Kasumi-1 (cell line): ENCODE measurements around the gene SLC12A6.
A peak's percentile ranks its signal among the peaks of the same experiment; 100 is the strongest.

Experiments
- DNase-seq, 2 experiments: peaks; one replicate each; lab custom pipeline; 2025; lab: John Stamatoyannopoulos, UW

SLC12A6 gene

GRCh38 chr15:34330279-34330678, 7.3 kb downstream of the SLC12A6 start:
- DNase-seq = no peak

DNA sequence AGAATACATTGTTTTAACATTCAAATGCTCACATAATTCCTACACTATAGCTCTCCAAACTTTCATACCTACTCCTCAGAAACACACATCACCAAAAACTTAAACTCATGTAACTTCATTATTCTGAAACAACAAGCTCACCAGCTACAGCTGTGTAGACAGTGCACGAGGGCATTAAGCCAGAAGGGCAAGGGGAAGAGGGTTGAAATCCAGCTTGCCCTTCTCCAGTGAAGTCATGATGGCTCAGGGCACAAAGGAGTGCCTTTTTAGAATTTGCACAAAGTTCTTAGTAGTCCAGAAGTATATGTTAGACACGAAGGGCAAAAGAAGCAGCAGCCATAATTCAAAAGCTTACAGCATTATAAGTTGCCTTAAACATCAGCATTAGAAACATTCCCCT, 8.6 kb downstream of the SLC12A6 start:
- no peak for DNase-seq

DNA sequence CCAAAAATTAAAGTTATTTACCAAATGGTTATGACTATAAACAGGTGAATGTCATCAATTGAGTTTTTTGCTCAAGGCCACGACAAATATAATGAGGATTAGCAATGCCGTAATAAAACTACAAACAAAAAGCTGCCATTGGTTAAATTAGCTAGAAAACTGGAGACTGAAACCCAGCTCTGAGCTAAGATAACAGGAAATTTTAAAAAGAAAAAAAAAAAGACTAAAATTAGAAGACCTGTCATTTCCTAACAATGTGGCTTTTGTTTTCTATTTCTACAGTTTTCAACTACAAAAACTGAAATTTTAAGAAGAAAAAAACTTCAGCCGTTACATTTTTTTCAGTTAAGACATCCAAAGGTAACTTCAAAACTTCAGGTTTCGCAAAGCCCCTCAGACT, 9.7 kb downstream of the SLC12A6 start:
- DNase-seq = no peak

DNA sequence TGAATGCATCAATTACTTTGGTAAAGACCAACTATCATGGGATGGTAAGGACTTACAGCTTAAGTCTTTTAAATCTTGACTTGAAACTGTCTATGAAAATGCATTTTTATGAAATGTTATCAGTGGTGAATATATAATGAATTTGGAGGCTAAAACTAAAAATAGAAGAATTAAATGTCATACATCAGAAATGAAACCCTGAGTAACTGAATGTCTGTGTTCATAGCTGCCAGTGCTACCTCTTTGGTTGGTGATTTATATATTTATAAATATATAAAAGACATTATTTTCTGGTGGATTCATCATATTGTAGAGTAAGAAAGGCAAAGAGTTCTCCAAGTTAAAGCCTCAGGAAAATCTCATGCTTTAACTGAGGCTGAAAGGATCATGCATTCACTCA, 12.2 kb downstream of the SLC12A6 start:
- no peak for DNase-seq

DNA sequence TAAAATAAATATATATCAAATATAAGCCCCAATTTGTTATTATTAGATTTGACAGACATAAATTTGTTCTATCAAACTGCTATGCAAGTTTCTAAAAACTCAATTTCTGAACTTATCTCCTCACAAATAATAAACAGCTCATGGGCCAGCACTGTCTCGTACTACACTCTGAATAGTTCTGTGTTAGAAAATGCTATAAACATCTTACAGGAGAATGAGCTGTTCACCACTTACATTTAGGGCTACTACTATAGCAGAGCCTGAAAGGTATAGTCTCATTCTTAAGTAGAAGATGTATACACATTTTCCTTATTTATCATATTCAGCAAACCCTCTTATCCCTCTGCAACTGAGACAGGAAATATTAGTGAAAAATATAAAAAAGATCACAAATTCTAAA, 12.6 kb downstream of the SLC12A6 start:
- DNase-seq = no peak

DNA sequence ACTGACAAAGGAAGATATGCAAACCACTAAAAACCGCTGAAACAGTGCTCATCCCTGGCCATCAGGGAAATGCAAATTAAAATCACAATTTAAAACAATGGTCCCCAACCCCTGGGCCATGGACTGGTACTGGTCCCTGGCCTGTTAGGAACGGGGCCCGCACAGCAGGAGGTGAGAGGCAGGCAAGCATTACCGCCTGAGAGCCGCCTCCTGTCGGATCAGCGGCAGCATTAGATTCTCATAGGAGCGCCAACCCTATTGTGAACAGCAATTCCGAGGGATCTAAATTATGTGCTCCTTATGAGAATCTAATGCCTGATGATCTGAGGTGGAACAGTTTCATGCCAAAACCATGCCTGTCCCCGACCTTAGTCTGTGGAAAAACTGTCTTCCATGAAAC, 14.4 kb downstream of the SLC12A6 start:
- no peak for DNase-seq

GRCh38 chr15:34318277-34319079, 19.1 kb downstream of the SLC12A6 start:
- peak; percentile 56 to 60 for DNase-seq

- no peak for DNase-seq
Observed at GRCh38 chr15:34314491-34315490, 22.8 kb downstream of the SLC12A6 start.

DNA sequence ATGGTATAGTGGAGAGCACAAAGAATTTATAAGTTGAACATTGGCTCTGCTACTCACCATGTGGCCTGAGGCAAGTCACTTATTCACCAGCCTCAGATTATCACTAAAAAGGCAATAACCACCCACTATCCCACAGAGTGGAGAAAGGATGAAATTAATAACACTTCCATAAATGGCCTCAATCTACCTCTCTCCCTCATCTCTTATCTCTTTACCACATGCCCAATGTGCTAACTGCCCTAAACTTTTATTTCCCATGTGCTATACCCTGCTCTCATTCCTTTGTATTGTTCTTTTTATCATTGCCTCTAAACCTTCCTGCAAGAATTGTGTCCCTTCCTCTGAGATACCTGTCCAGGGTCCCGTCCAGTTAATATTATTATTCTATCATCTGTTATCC, 26.0 kb downstream of the SLC12A6 start:
- no peak for DNase-seq

DNA sequence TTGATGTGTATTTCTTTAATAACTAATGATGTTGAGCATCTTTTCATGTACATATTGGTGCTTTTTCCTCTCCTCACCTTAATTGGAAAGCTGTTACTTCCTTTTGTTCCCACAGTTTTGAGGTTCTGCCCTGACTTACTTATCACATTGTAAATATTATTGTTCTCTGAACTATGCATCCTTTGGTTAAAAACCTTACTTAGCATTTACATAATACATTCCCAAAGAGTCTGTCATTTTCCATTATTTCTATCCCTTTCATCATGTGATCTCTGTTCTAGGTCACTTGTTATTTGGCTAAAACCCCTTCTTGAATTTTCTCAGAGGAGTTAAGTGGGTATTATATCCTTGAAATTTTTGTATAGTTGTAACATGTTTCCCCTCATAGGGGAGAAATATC, 33.0 kb downstream of the SLC12A6 start:
- no peak for DNase-seq

GRCh38 chr15:34301058-34301457, 36.5 kb downstream of the SLC12A6 start:
- no peak for DNase-seq

DNA sequence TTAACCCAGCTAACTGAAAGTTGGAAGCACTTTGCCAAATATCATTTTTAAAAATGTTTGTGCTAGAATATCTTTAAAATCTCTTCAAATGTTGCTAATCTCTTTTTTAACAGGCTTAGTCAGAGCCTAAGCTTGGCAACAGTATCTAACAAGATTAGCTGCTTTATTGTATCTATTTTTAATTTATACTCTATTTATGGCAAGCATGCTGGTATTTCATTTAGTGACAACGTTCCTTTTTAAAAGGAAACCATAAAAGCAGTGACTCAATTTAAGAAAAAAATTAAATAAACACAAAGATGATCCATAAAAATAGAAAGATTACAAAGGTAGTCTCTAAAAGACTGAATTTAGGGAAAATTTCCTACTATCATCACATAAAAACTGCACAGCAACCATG, 40.5 kb downstream of the SLC12A6 start:
- no peak for DNase-seq

- DNase-seq = no peak
Observed at GRCh38 chr15:34292621-34293020, 45.0 kb downstream of the SLC12A6 start.

DNA sequence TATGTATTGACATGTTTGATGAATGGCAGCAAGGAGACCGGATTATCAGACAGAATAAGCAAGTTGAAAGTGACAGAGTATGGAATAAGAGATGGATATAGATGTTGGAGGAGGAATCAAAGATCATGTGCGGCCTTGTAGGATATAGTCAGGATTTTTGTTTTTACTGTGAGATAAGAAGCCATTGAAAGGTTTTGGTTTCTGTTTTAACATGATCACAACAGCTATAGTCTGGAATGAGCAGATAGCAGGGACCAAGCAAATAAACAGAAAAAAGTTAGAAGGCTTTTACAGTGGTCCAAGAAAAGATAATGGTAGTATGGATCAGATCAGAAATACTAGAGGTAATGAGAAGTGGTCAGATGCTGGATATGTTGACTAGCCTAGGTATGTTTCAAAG, 52.6 kb downstream of the SLC12A6 start:
- no peak for DNase-seq

DNA sequence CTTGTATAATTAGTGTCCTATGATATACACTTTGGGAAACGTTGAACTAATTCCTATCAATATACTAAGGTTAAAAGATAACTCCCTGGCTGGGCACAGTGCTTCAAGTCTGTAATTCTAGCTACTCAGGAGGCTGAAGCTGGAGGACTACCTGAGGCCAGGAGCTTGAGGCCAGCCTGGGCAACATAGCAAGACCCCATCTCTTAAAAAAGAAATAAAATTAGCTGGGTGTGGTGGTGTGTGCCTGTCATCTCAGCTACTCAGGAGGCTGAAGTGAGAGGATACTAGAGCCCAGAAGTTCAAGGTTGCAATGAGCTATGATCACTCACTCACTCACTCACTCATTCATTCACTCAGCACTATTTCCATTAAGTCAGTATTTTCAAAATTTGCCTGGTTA, 55.2 kb downstream of the SLC12A6 start:
- no peak for DNase-seq

DNA sequence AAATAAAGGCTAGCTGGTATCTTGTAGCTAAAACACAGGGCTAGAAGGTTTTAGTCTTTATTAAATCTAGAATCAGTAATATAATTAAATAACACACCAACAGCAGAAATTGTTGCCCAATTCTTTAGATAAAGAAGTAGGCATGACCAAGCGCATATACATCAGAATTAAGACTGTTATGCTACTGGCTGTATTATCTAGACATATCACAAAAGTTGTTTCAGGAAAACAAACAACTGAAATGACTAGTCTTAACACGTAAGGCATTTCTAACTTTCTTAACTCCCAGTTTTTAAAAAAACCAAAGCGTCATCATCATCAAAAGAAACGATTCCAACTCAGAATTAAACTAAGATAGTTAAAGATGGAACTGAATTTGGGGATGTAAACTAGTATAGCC, 57.4 kb downstream of the SLC12A6 start:
- no peak for DNase-seq

DNA sequence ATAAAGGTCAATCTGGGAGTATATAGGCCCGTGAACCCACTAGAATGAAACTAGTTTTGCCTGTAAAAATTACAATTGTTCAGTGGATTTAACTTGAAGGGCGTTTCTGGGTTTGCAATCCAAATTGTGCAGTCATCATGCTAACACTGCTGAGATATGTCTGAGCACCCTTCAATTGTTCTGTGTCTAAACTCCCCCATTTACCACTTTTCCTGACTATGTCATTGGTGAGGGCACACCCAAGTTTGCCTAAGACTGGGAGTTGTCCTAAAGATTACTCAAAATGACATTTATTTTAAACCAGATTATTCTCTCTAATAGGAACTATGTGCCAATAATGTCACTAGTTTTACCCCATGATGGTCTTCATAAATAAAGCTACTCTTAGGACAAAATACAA, 58.2 kb downstream of the SLC12A6 start:
- no peak for DNase-seq

DNA sequence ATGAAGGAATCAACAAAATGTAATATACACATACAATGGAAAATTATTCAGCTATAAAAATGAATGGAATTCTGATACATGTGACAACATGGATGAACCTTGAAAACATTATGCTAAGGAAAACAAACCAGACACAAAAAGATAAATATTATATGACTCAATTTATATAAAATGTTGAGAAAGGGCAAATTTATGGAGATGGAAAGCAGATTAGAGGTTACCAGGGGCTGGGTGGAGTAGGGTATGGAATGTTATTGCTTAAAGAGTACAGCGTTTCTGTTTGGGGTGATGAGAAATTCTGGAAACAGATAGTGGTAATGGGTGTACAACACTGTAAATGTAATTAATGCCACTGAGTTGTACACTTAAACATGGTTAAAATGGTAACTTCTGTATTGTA, 61.9 kb downstream of the SLC12A6 start:
- no peak for DNase-seq

- no peak for DNase-seq
Observed at GRCh38 chr15:34275154-34275553, 62.4 kb downstream of the SLC12A6 start.

DNA sequence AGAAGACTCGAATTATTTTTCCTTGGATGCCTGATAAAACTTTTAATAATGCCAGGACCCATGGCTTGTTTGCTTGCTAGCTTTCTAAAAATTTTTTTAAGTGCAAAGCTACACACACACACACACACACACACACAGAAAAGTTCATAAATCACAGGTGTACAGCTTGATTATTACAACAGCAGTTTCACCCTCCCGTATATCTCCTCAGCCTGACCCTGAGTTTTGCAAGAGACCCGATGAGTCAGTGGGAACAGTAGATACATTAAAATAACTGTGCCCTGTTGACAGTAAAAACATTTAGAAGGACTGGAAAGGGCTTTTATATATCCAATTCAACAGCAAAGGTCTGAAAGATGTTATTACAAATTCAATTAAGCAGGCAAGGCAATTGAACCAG, 66.1 kb downstream of the SLC12A6 start:
- DNase-seq = no peak

- DNase-seq = no peak
Observed at GRCh38 chr15:34266751-34267150, 70.8 kb downstream of the SLC12A6 start.

- no peak for DNase-seq
Observed at GRCh38 chr15:34264076-34264475, 73.5 kb downstream of the SLC12A6 start.

DNA sequence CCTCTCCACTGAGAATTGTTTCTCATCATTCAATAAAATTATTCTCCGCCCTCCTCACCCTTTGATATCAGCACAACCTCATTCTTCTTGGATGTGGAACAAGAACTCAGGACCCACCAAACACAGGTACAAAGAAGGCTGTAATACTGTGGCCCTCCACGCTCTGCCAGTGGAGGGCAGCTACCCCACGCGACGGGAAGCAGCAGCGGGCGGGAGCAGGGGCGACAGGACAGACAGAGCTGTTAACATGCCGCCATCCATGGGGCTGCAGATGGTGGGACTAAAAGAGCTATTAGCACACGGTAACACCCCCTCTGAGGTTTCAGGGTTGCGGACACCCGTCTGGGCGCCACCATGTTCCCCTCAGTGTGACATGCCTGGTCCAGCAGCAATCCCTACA, 75.2 kb downstream of the SLC12A6 start:
- no peak for DNase-seq
